ENCODE results near the gene OGFR. TPM values are rescaled to one million over a fixed set of nuclear protein-coding genes. Genes with fewer than 3 reads are reported as not detected.

OGFR gene
- total and polyA plus RNA-seq, 9 donors, result 28.6 to 52.9 (median 43.0) TPM

DNA sequence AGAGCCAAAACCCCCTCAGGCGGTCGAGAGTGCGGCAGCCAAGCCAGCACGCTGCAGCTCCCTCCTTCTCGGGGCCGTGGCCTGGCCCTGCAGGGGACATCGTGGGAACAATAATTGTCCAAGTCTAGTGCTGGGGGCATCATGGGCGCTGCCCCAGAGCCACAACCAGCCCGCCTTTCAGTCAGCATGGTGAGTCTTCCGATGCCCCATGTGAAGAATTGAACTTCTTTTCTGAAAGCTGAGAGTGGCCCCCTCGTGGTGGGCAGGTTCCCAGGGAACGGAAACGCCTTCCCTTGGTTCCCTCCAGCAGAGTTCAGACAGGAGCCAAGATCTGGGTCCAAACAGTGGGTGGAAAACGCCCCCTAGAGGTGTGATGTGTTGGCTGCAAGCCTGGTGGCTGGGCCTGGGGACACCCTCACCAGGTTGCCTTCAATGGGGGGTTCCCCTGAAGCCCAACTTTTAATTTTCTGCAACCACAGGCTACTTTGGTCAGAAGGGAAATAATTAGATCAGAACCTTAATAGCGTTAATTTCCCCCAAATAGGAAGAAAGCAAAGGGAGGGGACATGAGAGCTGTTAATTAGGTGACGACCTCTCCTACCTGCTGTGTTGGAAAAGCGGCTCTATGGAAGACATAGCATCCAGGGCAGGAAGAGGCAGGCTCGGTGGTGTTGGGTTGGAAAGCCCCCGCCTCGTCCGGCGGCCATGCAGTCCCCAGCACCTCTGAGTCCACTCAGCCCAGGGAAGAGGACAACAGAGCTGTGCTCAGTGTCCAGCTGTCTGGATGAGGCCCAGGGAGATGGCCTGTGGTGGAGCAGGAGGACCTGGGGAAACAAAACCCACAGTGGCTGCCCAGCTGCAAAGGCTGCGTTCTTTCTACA lies 13.1 kb upstream of the OGFR start:
- no peaks in the 10 kb centered on the region for H3K27me3 ChIP-seq
- intact Hi-C loops (cut with DNase I), result loop anchor here (2.0 to 5.0 kb wide), 5 partner anchors 123 to 489 kb away; partner anchors contain the start of gene ADRM1 (in 1 of the 4)
- H3K4me3 ChIP-seq, result no peak overlapping the region
- no peak for TF ChIP-seq EP300 (IDR thresholded peaks at IDR 0.05)
- TF ChIP-seq POLR2A (IDR thresholded peaks at IDR 0.05), result no peak
- TF ChIP-seq, protein P1, sequence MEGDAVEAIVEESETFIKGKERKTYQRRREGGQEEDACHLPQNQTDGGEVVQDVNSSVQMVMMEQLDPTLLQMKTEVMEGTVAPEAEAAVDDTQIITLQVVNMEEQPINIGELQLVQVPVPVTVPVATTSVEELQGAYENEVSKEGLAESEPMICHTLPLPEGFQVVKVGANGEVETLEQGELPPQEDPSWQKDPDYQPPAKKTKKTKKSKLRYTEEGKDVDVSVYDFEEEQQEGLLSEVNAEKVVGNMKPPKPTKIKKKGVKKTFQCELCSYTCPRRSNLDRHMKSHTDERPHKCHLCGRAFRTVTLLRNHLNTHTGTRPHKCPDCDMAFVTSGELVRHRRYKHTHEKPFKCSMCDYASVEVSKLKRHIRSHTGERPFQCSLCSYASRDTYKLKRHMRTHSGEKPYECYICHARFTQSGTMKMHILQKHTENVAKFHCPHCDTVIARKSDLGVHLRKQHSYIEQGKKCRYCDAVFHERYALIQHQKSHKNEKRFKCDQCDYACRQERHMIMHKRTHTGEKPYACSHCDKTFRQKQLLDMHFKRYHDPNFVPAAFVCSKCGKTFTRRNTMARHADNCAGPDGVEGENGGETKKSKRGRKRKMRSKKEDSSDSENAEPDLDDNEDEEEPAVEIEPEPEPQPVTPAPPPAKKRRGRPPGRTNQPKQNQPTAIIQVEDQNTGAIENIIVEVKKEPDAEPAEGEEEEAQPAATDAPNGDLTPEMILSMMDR (IDR thresholded peaks at IDR 0.05), result peak; percentile 78 to 90 (median 81)
- H3K27ac ChIP-seq, result no peak overlapping the region
- WGBS, 3 donors, result 28 to 31% (median 29%) methylated on average over 23 of the region's 23 CpGs
- peaks cover 3% of the 10 kb centered on the region for H3K4me1 ChIP-seq (ENCODE audit: insufficient read depth)
- H3K36me3 ChIP-seq, result no peaks in the 10 kb centered on the region
- H3K9me3 ChIP-seq, result no peaks in the 10 kb centered on the region
- peak; percentile 79 to 90 (median 87) for DNase-seq

DNA sequence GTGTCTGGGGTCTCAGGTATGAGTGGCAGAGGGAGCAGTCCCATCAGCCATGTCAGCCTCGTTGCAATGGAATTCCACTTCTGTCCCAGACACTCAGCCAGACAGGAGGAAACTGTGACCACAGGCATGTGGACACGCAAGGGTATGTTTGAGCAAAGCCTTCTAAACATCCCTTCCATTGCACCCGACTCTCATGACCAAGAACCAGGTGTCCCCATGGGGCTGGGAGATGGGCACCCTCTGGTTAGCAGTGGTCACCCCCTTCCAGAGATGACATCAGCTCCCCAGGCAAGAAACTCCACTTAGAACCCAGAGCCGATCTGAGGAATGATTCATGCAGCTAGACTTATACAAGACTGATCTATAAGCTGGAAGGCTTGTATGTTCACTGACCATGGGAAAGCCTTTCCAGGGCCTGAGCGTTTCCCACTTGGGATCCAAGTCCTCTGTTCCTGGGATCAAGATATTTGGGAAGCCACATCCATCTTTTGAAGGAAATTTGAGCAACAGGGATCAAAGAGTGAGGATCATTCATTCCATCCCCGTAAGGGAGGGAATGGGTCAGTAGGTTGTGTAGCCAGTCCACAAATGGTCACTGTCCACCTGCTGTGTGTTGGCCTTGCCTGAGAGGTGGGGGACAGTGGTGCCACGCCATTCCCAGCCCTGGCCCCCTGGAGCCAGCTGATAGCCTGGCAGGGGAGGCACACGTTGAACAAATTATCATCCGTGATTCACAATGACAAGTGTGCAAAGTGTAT lies 12.3 kb upstream of the OGFR start:
- H3K4me3 ChIP-seq, result no peak overlapping the region
- no peak for DNase-seq
- TF ChIP-seq EP300 (IDR thresholded peaks at IDR 0.05) (no peak), POLR2A (IDR thresholded peaks at IDR 0.05) (no peak)
- TF ChIP-seq, protein P1 (IDR thresholded peaks at IDR 0.05), result no peak
- H3K36me3 ChIP-seq, result no peaks in the 10 kb centered on the region
- H3K4me1 ChIP-seq (ENCODE audit: insufficient read depth), result peaks cover 7% of the 10 kb centered on the region
- no peaks in the 10 kb centered on the region for H3K9me3 ChIP-seq
- no peaks in the 10 kb centered on the region for H3K27me3 ChIP-seq
- H3K27ac ChIP-seq, result no peak overlapping the region
- intact Hi-C loops (cut with DNase I), result loop anchor here in 3 of 4 donors (5.0 kb wide), 4 partner anchors 125 to 490 kb away; partner anchors contain the start of gene ADRM1 (in 1 of the 3)
- 68 to 73% (median 70%) methylated on average over 9 of the region's 9 CpGs for WGBS, 3 donors

DNA sequence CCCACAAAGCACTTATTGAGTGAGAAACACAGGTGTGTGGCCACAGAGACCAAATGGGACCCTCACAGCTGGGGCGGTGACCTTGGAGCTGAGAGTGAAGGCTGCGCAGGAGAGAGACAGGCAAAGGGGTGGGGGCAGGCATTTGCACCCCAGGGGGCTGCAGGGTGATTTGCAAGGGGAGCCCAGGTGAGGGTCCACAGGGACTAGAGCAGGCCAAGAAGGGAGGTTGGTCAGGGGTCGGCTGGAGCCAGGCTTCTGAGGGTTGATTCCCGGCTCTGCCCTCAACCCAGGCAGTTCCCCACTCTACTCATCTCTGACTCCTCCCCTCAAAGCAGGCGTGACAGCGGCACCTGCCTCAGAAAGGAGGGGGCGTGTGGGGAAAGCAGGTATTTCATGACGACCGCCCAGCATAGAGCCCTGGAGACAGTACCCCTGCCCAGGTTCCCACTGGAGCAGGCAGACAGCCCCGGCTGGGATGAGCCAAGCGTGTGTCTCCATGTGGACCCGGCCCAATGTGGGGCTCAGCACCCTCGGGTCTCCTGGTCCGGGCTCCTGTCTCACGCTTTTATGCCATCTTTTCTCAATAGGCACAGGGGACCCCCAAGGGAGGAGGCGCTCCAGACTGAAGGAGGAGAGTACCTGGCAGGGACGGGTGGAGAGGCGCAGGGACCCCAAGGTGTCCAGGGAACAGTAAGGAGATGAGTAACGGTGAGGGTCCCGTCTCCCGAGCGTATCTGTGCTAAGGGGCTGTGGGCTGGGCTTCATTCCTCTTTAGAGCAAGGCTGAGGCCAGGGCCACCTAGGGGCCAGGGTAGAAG lies 11.5 kb upstream of the OGFR start:
- no peaks in the 10 kb centered on the region for H3K9me3 ChIP-seq
- peak overlapping the region; percentile 48 for H3K4me3 ChIP-seq
- H3K4me1 ChIP-seq (ENCODE audit: insufficient read depth), result peaks cover 7% of the 10 kb centered on the region
- H3K27me3 ChIP-seq, result no peaks in the 10 kb centered on the region
- H3K27ac ChIP-seq, result peak overlapping the region; percentile 80 to 92
- intact Hi-C loops (cut with DNase I), result loop anchor here in 3 of 4 donors (5.0 kb wide), 4 partner anchors 126 to 491 kb away; partner anchors contain the start of gene ADRM1 (in 1 of the 3)
- 78 to 83% (median 79%) methylated on average over 22 of the region's 22 CpGs for WGBS, 3 donors
- TF ChIP-seq EP300 (IDR thresholded peaks at IDR 0.05), result no peak
- no peak for TF ChIP-seq POLR2A (IDR thresholded peaks at IDR 0.05)
- TF ChIP-seq, protein P1 (IDR thresholded peaks at IDR 0.05), result no peak
- no peaks in the 10 kb centered on the region for H3K36me3 ChIP-seq
- DNase-seq, result peak in 4 of 5 donors; percentile 49 to 68 (median 59)

DNA sequence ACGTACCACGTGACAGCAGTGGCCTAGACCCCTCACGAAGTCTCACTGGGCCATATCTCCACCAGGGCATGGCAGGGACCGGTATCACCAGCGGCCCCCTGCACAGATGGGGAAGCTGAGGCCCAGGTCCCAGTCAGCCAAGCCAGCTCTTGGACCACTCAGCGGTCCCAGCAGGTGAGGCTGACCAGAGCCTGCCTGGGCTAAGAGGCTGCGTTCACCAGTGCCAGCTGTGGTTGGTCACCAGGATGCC lies 11.0 kb upstream of the OGFR start:
- Histone ChIP-seq H3K27me3 (no peaks in the 10 kb centered on the region), H3K4me1 (ENCODE audit: insufficient read depth) (peaks cover 7% of the 10 kb centered on the region), H3K4me3 (peak overlapping the region; percentile 48), H3K9me3 (no peaks in the 10 kb centered on the region), H3K27ac (peak overlapping the region; percentile 80 to 92), H3K36me3 (no peaks in the 10 kb centered on the region)
- TF ChIP-seq, protein P1 (IDR thresholded peaks at IDR 0.05), result no peak
- TF ChIP-seq POLR2A (IDR thresholded peaks at IDR 0.05), result no peak
- no peak for TF ChIP-seq EP300 (IDR thresholded peaks at IDR 0.05)
- DNase-seq, result no peak
- intact Hi-C loops (cut with DNase I), result loop anchor here in 3 of 4 donors (5.0 kb wide), 4 partner anchors 126 to 491 kb away; partner anchors contain the start of gene ADRM1 (in 1 of the 3)
- WGBS, 3 donors, result 41 to 45% (median 41%) methylated on average over 6 to 7 of the region's 7 CpGs
